ENCODE results near the gene CETP.
"Not testable (repeated sequence)": the region's sequence is repeated elsewhere in the genome, so short reads cannot be mapped to it uniquely, and the experiment has no call there.

CETP gene

GRCh38 chr16:57000271-57001025, 38.7 kb downstream of the CETP start:
- Histone ChIP-seq H3K27ac (ENCODE audit: poor library complexity, severe bottlenecking) (peak overlapping the region; percentile 43), H3K4me3 (ENCODE audit: severe bottlenecking) (no peak overlapping the region), H3K36me3 (ENCODE audit: low read depth) (no peaks in the 10 kb centered on the region), H3K4me1 (ENCODE audit: insufficient read depth, poor library complexity, severe bottlenecking) (peaks cover 12% of the 10 kb centered on the region), H3K27me3 (ENCODE audit: insufficient read depth, poor library complexity, severe bottlenecking) (no peaks in the 10 kb centered on the region), H3K9me3 (ENCODE audit: severe bottlenecking) (no peaks in the 10 kb centered on the region)
- TF ChIP-seq, protein P1, sequence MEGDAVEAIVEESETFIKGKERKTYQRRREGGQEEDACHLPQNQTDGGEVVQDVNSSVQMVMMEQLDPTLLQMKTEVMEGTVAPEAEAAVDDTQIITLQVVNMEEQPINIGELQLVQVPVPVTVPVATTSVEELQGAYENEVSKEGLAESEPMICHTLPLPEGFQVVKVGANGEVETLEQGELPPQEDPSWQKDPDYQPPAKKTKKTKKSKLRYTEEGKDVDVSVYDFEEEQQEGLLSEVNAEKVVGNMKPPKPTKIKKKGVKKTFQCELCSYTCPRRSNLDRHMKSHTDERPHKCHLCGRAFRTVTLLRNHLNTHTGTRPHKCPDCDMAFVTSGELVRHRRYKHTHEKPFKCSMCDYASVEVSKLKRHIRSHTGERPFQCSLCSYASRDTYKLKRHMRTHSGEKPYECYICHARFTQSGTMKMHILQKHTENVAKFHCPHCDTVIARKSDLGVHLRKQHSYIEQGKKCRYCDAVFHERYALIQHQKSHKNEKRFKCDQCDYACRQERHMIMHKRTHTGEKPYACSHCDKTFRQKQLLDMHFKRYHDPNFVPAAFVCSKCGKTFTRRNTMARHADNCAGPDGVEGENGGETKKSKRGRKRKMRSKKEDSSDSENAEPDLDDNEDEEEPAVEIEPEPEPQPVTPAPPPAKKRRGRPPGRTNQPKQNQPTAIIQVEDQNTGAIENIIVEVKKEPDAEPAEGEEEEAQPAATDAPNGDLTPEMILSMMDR (IDR thresholded peaks at IDR 0.05; ENCODE audit: poor library complexity, severe bottlenecking) = no peak
- ATAC-seq (ENCODE audit: low read depth) (peak; percentile 93), DNase-seq (ENCODE audit: low spot score) (peak; percentile 90)

DNA sequence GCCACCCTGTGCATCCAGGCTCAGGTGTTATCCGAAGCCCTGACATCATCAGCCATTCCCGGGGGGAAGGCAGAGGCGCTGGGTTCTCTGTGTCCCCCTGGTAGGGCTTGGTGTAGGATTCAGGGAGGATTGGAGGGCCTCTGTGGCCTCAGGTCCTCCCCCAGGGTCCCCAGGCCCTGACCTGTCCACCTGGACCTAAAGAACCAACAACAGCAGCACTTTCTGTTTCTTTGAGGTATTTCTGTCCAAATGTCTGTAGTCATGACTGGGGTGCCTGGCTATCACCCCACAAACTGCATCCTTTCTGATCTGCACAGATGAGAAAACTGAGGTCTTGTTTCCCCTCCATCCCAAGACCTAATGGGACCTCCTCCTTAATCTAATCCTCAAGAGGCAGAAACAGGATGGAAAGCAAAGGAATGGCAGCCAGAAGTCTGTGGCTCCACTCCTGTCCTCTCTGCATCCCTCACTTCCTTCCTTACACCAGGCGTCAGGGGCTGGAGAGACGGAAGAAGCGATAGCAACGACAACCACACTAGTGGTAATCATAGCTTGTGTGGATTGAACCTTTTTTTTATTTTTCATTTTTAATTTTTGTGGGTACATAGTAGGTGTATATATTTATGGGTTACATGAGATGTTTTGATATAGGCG, 39.4 kb downstream of the CETP start:
- Histone ChIP-seq H3K4me1 (ENCODE audit: insufficient read depth, poor library complexity, severe bottlenecking) (peaks cover 12% of the 10 kb centered on the region), H3K9me3 (ENCODE audit: severe bottlenecking) (no peaks in the 10 kb centered on the region), H3K27me3 (ENCODE audit: insufficient read depth, poor library complexity, severe bottlenecking) (no peaks in the 10 kb centered on the region), H3K36me3 (ENCODE audit: low read depth) (no peaks in the 10 kb centered on the region), H3K27ac (ENCODE audit: poor library complexity, severe bottlenecking) (peak overlapping the region; percentile 43), H3K4me3 (ENCODE audit: severe bottlenecking) (no peak overlapping the region)
- DNase-seq (ENCODE audit: low spot score) (no peak), ATAC-seq (ENCODE audit: low read depth) (no peak)
- TF ChIP-seq, protein P1 (IDR thresholded peaks at IDR 0.05; ENCODE audit: poor library complexity, severe bottlenecking) = no peak

GRCh38 chr16:57003439-57004386, 42.0 kb downstream of the CETP start:
- no peak for DNase-seq (ENCODE audit: low spot score)
- Histone ChIP-seq H3K27ac (ENCODE audit: poor library complexity, severe bottlenecking) (no peak overlapping the region), H3K4me3 (ENCODE audit: severe bottlenecking) (no peak overlapping the region), H3K4me1 (ENCODE audit: insufficient read depth, poor library complexity, severe bottlenecking) (peaks cover 12% of the 10 kb centered on the region), H3K27me3 (ENCODE audit: insufficient read depth, poor library complexity, severe bottlenecking) (no peaks in the 10 kb centered on the region), H3K9me3 (ENCODE audit: severe bottlenecking) (no peaks in the 10 kb centered on the region), H3K36me3 (ENCODE audit: low read depth) (no peaks in the 10 kb centered on the region)
- no peak for ATAC-seq (ENCODE audit: low read depth)
- TF ChIP-seq, protein P1 (IDR thresholded peaks at IDR 0.05; ENCODE audit: poor library complexity, severe bottlenecking) = no peak

DNA sequence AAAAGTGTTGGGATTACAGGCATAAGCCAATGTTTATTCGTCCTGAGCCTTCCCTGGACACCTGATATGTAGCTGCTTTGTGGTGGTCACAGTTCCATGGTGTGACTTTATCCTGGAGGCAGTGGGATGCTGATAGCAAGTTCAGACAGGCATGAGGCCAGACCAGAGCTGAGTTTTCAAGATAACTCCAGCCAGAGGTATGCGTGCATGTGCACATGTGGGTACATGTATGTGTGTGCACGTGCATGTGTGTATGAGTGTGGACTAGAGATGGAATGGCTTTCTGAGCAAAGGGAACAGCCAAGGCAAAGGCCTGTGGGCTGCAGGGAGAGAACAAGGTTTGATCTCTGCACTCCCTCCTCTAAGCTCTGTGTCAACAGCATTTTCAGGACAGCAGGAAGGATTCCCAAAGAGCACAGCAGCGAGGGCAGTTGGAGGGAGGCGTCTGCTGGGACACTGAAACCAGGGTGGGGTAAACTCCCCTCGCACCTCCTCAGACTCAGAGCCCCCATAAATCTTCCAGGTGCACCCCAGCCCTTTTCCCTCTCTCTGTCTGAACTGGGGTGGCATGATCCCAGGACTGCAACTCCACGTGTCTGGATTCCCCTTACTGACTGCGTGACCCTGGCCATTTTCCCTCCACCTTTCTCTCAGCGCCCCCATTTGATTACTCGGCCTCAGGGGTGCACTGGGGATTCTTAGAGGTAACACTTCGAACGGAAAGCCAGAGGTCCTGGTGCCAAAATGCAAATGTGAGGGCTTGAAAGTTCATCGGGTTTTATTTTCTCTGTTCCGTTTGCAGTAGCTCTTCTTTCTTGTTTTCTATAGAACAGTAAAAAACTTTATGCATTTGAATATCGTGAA, 42.9 kb downstream of the CETP start:
- Histone ChIP-seq H3K27me3 (ENCODE audit: insufficient read depth, poor library complexity, severe bottlenecking) (no peaks in the 10 kb centered on the region), H3K27ac (ENCODE audit: poor library complexity, severe bottlenecking) (no peak overlapping the region), H3K9me3 (ENCODE audit: severe bottlenecking) (no peaks in the 10 kb centered on the region), H3K4me1 (ENCODE audit: insufficient read depth, poor library complexity, severe bottlenecking) (peaks cover 12% of the 10 kb centered on the region), H3K4me3 (ENCODE audit: severe bottlenecking) (no peak overlapping the region), H3K36me3 (ENCODE audit: low read depth) (no peaks in the 10 kb centered on the region)
- no peak for DNase-seq (ENCODE audit: low spot score)
- peak; percentile 31; the same call in 2 of the 3 replicates for ATAC-seq (ENCODE audit: low read depth)
- TF ChIP-seq, protein P1 (IDR thresholded peaks at IDR 0.05; ENCODE audit: poor library complexity, severe bottlenecking) = no peak

DNA sequence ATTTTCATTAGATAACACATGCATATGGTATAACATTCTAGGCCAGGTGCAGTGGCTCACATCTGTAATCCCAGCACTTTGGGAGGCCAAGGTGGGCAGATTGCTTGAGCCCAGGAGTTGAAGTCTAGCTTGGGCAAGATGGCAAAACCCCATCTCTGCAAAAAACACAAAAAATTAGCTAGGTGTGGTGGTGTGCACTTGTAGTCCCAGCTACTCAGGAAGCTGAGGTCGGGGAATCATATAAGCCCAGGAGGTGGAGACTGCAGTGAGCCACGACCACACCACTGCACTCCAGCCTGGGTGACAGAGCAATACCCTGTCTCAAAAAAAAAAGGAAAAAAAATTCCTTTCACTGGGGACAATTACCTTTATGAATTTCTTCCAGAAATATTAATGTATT, 43.8 kb downstream of the CETP start:
- not testable (repeated sequence) for H3K27me3 ChIP-seq (ENCODE audit: insufficient read depth, poor library complexity, severe bottlenecking); H3K27ac ChIP-seq (ENCODE audit: poor library complexity, severe bottlenecking); ATAC-seq (ENCODE audit: low read depth); DNase-seq (ENCODE audit: low spot score); H3K36me3 ChIP-seq (ENCODE audit: low read depth); H3K9me3 ChIP-seq (ENCODE audit: severe bottlenecking); H3K4me3 ChIP-seq (ENCODE audit: severe bottlenecking); H3K4me1 ChIP-seq (ENCODE audit: insufficient read depth, poor library complexity, severe bottlenecking)

Measured in RWPE2 (cell line).